MCF 10A (cell line): ENCODE data around the gene BIRC5. TPM values are rescaled to one million over a fixed set of nuclear protein-coding genes. Genes with fewer than 3 reads are reported as not detected.

Source experiments
- BruUV-seq: library from RNA; stranded (reverse); fragments of 400-500 nt; replicated peaks from 2 replicates; lab custom pipeline; 2021; lab: Mats Ljungman, UMichigan
- CTCF ChIA-PET: fragments of 300-600 bp; sonication (Branson Sonifier 250); formaldehyde crosslinking; extraction: SDS; loops from one replicate; lab custom pipeline; 2021; ENCODE audit warnings: antibody characterized with exemption, inconsistent platforms; lab: Yijun Ruan, JAX
- POLR2A ChIA-PET: fragments of 300-600, 350-650 bp; sonication (Branson Sonifier 250); formaldehyde crosslinking; extraction: SDS; loops from one replicate; lab custom pipeline; 2020; ENCODE audit warnings: antibody characterized with exemption, inconsistent platforms; lab: Yijun Ruan, JAX
- DNase-seq: peaks from one replicate; pipeline ENCODE4 v3.0.0-alpha.2; 2018; ENCODE audit not compliant: unreplicated experiment
- H3K27ac Mint-ChIP-seq: one replicate; pipeline ENCODE4 v1.8.0; 2022; ENCODE audit warnings: mild to moderate bottlenecking, low read depth, mixed read lengths; ENCODE audit not compliant: unreplicated experiment
- H3K27me3 Mint-ChIP-seq: one replicate; pipeline ENCODE4 v1.8.0; 2022; ENCODE audit warnings: mixed read lengths; ENCODE audit not compliant: insufficient read depth, unreplicated experiment
- H3K36me3 Mint-ChIP-seq: one replicate; pipeline ENCODE4 v1.8.0; 2022; ENCODE audit warnings: mild to moderate bottlenecking, moderate library complexity, mixed read lengths; ENCODE audit not compliant: insufficient read depth, unreplicated experiment
- H3K4me1 Mint-ChIP-seq: one replicate; pipeline ENCODE4 v1.8.0; 2022; ENCODE audit warnings: mixed read lengths; ENCODE audit not compliant: insufficient read depth, unreplicated experiment
- H3K4me3 Mint-ChIP-seq: one replicate; pipeline ENCODE4 v1.8.0; 2022; ENCODE audit warnings: mild to moderate bottlenecking, moderate library complexity, mixed read lengths; ENCODE audit not compliant: unreplicated experiment
- H3K9me3 Mint-ChIP-seq: one replicate; pipeline ENCODE4 v1.8.0; 2022; ENCODE audit warnings: mixed read lengths; ENCODE audit not compliant: unreplicated experiment
- intact Hi-C: fragments of 100-400 bp; cut with micrococcal nuclease; formaldehyde crosslinking; loops from 2 replicates; pipeline ENCODE4 v1.14.1; 2022
- total RNA-seq: library from RNA; stranded (reverse); gene quantifications from 2 replicates; pipeline ENCODE4 v1.2.3, GENCODE V29; 2022
- TF ChIP-seq, protein P1 (sequence below): fragments of 200-600 bp; IDR thresholded peaks from one replicate; pipeline ENCODE4 v1.8.0; 2022; ENCODE audit warnings: antibody characterized with exemption, mild to moderate bottlenecking; ENCODE audit not compliant: unreplicated experiment

The BIRC5 gene
- total RNA-seq, 1 experiment from 2014 or later, result 45.6 TPM

DNA sequence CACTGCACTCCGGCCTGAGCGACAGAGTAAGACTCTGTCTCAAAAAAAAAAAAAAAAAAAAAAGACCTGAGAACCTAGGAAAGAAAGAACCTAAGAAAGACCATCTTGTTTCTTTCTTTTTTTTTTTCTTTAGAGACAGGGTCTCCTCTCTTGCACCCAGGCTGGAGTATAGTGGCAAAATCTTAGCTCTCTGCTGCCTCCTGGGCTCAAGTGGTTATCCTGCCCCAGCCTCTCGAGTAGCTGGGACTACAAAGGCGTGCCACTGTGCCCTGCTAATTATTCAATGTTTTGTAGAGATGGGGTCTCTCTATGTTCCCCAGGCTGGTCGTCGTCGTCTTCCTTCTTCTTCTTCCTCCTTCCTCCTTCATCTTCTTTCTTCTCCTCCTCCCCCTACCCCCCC lies 7.8 kb upstream of the BIRC5 start:
- DNase-seq, result no peak
- H3K36me3 Mint-ChIP-seq, result peaks cover 19% of the 10 kb centered on the region
- H3K4me3 Mint-ChIP-seq, result no peak overlapping the region

DNA sequence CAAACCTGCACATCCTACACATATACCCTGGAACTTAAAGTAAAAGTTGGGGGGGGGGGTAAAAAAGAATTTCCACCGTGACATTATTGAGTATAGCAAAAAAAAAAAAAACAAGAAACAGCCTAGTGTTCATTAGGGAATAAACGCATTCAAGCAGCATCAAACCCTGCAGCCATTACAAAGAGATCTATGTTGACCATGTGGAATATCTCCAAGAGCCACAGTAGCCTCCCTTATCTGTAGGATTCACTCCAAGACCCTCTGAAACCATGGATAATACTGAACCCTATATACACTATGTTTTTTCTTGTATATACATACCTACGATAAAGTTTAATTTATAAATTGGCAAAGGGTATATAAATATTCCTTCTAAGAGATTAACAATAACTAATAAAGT lies 5.6 kb upstream of the BIRC5 start:
- CTCF ChIA-PET, result interaction anchor here (0.7 kb wide), 1 partner anchor 42 kb away, joined by 3 read pairs; no protein-coding TSS in a partner anchor
- no peaks in the 10 kb centered on the region for H3K9me3 Mint-ChIP-seq
- BruUV-seq, result no TSS peak
- no peak overlapping the region for H3K27ac Mint-ChIP-seq
- DNase-seq, result no peak
- no peak overlapping the region for H3K4me3 Mint-ChIP-seq
- POLR2A ChIA-PET, result no interaction called here
- peaks cover 6% of the 10 kb centered on the region for H3K36me3 Mint-ChIP-seq
- intact Hi-C loops, result no loop called here
- TF ChIP-seq, protein P1, sequence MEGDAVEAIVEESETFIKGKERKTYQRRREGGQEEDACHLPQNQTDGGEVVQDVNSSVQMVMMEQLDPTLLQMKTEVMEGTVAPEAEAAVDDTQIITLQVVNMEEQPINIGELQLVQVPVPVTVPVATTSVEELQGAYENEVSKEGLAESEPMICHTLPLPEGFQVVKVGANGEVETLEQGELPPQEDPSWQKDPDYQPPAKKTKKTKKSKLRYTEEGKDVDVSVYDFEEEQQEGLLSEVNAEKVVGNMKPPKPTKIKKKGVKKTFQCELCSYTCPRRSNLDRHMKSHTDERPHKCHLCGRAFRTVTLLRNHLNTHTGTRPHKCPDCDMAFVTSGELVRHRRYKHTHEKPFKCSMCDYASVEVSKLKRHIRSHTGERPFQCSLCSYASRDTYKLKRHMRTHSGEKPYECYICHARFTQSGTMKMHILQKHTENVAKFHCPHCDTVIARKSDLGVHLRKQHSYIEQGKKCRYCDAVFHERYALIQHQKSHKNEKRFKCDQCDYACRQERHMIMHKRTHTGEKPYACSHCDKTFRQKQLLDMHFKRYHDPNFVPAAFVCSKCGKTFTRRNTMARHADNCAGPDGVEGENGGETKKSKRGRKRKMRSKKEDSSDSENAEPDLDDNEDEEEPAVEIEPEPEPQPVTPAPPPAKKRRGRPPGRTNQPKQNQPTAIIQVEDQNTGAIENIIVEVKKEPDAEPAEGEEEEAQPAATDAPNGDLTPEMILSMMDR, result no peak
- H3K27me3 Mint-ChIP-seq, result no peaks in the 10 kb centered on the region
- no peaks in the 10 kb centered on the region for H3K4me1 Mint-ChIP-seq

More for the DNA sequence above, 7.8 kb upstream of the BIRC5 start:
- TF ChIP-seq, protein P1, result no peak
- ChIA-PET POLR2A (no interaction called here), CTCF (interaction anchor here (0.9 to 1.2 kb wide), 3 partner anchors 19 to 91 kb away, joined by 3 to 4 read pairs (median 3); partner anchors contain the start of genes AFMID and TK1)
- Mint-ChIP-seq H3K27ac (no peak overlapping the region), H3K4me1 (no peaks in the 10 kb centered on the region), H3K9me3 (no peaks in the 10 kb centered on the region), H3K27me3 (no peaks in the 10 kb centered on the region)
- intact Hi-C loops, result no loop called here
- no TSS peak for BruUV-seq

DNA sequence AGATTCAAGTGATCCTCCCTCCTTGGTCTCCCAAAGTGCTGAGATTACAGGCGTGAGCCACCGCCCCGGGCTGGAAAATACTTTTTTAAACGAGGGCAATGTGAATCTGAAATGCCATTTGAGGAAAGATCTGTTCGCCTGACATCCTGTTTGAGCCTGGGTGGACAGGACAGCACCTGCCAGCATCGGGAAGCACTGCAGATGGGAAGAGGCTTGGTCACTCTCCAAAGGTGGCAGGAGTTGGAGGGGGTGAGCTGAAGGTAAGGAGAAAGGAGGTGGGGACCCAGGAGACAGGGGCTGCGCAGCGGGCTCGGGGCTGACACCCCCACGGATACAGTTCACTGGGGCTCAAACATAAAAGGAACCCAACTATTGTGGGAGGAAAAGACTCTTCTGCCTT lies 3.9 kb upstream of the BIRC5 start:
- H3K9me3 Mint-ChIP-seq, result no peaks in the 10 kb centered on the region
- DNase-seq, result no peak
- no TSS peak for BruUV-seq
- H3K27ac Mint-ChIP-seq, result no peak overlapping the region
- intact Hi-C loops, result no loop called here
- TF ChIP-seq, protein P1, result no peak
- H3K27me3 Mint-ChIP-seq, result no peaks in the 10 kb centered on the region
- ChIA-PET CTCF (interaction anchor here (0.6 to 1.1 kb wide), 2 partner anchors 34 to 124 kb away, joined by 3 read pairs; no protein-coding TSS in a partner anchor), POLR2A (no interaction called here)
- H3K36me3 Mint-ChIP-seq, result no peaks in the 10 kb centered on the region
- H3K4me3 Mint-ChIP-seq, result no peak overlapping the region
- no peaks in the 10 kb centered on the region for H3K4me1 Mint-ChIP-seq

DNA sequence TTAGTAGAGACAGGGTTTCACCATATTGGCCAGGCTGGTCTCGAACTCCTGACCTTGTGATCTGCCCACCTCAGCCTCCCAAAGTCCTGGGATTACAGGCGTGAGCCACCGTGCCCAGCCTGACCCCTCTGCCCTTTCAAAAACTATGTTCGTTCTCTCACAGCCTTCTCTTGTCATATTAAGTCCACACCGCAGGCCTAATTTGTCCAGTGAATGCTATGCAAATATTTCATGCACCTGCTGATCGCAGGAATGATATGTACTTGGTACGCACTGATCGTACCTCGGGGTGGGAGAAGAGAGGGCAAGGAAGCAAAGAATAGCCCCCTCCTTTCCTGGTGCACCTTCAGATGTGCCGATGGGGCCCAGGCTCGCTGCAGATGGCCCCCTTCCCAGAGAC lies 3.0 kb upstream of the BIRC5 start:
- H3K4me3 Mint-ChIP-seq, result no peak overlapping the region
- H3K27ac Mint-ChIP-seq, result no peak overlapping the region
- H3K27me3 Mint-ChIP-seq, result no peaks in the 10 kb centered on the region
- POLR2A ChIA-PET, result no interaction called here
- no peak for DNase-seq
- intact Hi-C loops, result no loop called here
- BruUV-seq, result no TSS peak
- no peaks in the 10 kb centered on the region for H3K9me3 Mint-ChIP-seq
- H3K4me1 Mint-ChIP-seq, result no peaks in the 10 kb centered on the region
- TF ChIP-seq, protein P1, result no peak
- peaks cover 5% of the 10 kb centered on the region for H3K36me3 Mint-ChIP-seq
- CTCF ChIA-PET, result no interaction called here
